Pancreas (tissue), 10 donors: ENCODE measurements around the gene DNAJB6. TPM values are rescaled to one million over a fixed set of nuclear protein-coding genes. Genes with fewer than 3 reads are reported as not detected.
"Not testable (repeated sequence)": the region's sequence is repeated elsewhere in the genome, so short reads cannot be mapped to it uniquely, and the experiment has no call there.

Source experiments
- ATAC-seq, 4 donors: fragments of 200-7000 bp; cut with Tn5 transposase; one replicate each; pipeline versions ENCODE4 v1.8.0 to v1.9.1; 2020; ENCODE audit warnings: mild to moderate bottlenecking in 4 of 4, moderate library complexity in 4 of 4
- DNase-seq, 6 donors: peaks; one replicate each; pipeline ENCODE4 v3.0.0-alpha.2; 2020
- FAIRE-seq: peaks from 2 replicates; lab custom pipeline; 2012; peaks lifted over from hg19 to GRCh38; lab: Jason Lieb, UNC
- H3K27ac ChIP-seq, 4 donors: fragments of 200-600 bp; sonication (generic); 1 replicate in 3 of 4; 2 replicates in 1 of 4; pipeline versions ENCODE4 v1.5.0 to v1.8.0; 2020
- H3K27me3 ChIP-seq, 4 donors: fragments of 200-600 bp; one replicate each; pipeline ENCODE4 v1.8.0; 2021
- H3K36me3 ChIP-seq, 3 donors: fragments of 200-600 bp; sonication (generic) in 1 of 3; one replicate each; pipeline versions ENCODE4 v1.5.0 to v1.8.0; 2020 to 2021
- H3K4me1 ChIP-seq, 3 donors: fragments of 200-600 bp; one replicate each; pipeline ENCODE4 v1.8.0; 2021
- H3K4me3 ChIP-seq, 4 donors: fragments of 200-600 bp; sonication (generic) in 2 of 4; one replicate each; pipeline versions ENCODE4 v1.5.0 to v1.8.0; 2020 to 2021
- H3K9me3 ChIP-seq, 4 donors: fragments of 200-600 bp; one replicate each; pipeline ENCODE4 v1.8.0; 2021
- WGBS, 2 donors: extraction: QIAGEN DNeasy Blood & Tissue Kit; methylation state at CpG; one replicate each; pipeline ENCODE4 v1.1.7; 2013; 5-methylcytosine and 5-hydroxymethylcytosine counted together
- intact Hi-C, 3 donors: fragments of 100-400 bp; cut with DNase I; formaldehyde crosslinking; loops; one replicate each; pipeline versions ENCODE4 v1.11.1 to v1.14.2; 2022
- polyA plus RNA-seq, 2 donors: library from polyadenylated mRNA; stranded (reverse); fragments of 200-250 nt; gene quantifications; one replicate each; pipeline ENCODE4 v1.2.3, GENCODE V29; 2013
- total RNA-seq, 6 donors: library from RNA; stranded (reverse); fragmentation: NEBNext Ultra II Directional in 4 of 6; extraction: Animal tissue kit (Norgen Biotek cat#: 25700) in 4 of 6; gene quantifications; one replicate each; pipeline versions ENCODE4 v1.2.1 to v1.2.4, GENCODE V29; 2021 to 2023
- TF ChIP-seq, protein P1 (sequence below), 4 donors: fragments of 200-600 bp; sonication (generic) in 3 of 4; IDR thresholded peaks; one replicate each; pipeline versions ENCODE4 v1.5.0 to v1.8.0; 2021; ENCODE audit warnings: antibody characterized with exemption in 4 of 4
- donor health status: healthy with polysubstance abuse.
- donor health status: DM: no; HTN: no; CAD: no; lungs with moderate emphysema.
- donor health status: DM: no; HTN: no; CAD: no.
- donor health status: control.
- donor health status: control.
- donor health status: Bipolar disorder and iron deficiency.
- donor health status: DM: yes; HTN: yes; CAD: no.
- donor health status: DM: no; HTN: no; CAD: no.
- donor health status: DM: no; HTN: no; CAD: no.
- donor health status: DM: yes; HTN: yes; CAD: no.

The DNAJB6 gene
- total and polyA plus RNA-seq, 8 donors: 23.0 to 49.4 (median 32.6) TPM

DNA sequence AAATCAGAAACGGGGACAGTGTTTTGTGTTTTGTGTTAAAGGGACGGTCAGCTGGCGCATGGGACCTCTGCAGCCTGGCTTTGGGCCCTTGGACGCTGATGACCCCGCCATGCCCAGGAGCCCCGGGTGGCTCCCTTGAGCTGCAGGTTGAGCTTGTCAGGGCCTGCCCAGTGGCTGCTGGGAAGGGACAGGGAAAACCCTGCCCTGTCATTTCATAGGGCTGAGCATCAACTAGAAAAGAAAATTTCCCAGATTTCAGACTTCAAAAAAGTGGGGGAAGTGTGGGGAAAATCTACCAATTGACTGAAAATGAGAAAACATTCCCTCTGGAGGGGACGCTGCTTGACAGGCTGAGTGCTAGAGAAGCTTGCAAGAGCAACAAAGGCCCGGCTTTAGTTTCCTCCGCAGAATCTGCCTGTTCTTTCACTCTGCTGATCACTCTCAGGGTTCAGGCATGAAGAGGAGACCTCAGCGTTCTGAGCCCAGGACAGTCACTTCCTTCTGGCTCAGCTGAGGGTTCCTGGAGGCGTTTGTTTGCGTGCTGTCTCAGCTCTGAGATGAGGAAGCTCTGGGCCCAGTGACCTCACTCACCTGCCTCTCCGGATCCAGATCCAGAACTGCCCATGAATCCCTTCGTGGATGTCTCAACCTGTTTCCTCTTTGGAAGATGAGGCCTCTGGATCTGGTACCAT is 18.6 kb upstream of the DNAJB6 start:
- Histone ChIP-seq H3K27me3 (no peaks in the 10 kb centered on the region), H3K36me3 (no peaks in the 10 kb centered on the region), H3K4me1 (no peaks in the 10 kb centered on the region), H3K4me3 (no peak overlapping the region), H3K27ac (peak overlapping the region in 1 of 4 donors; percentile 31), H3K9me3 (no peaks in the 10 kb centered on the region)
- TF ChIP-seq, protein P1, sequence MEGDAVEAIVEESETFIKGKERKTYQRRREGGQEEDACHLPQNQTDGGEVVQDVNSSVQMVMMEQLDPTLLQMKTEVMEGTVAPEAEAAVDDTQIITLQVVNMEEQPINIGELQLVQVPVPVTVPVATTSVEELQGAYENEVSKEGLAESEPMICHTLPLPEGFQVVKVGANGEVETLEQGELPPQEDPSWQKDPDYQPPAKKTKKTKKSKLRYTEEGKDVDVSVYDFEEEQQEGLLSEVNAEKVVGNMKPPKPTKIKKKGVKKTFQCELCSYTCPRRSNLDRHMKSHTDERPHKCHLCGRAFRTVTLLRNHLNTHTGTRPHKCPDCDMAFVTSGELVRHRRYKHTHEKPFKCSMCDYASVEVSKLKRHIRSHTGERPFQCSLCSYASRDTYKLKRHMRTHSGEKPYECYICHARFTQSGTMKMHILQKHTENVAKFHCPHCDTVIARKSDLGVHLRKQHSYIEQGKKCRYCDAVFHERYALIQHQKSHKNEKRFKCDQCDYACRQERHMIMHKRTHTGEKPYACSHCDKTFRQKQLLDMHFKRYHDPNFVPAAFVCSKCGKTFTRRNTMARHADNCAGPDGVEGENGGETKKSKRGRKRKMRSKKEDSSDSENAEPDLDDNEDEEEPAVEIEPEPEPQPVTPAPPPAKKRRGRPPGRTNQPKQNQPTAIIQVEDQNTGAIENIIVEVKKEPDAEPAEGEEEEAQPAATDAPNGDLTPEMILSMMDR (IDR thresholded peaks at IDR 0.05): no peak
- FAIRE-seq (no peak), DNase-seq (no peak), ATAC-seq (peak in 2 of 4 donors; percentile 84 to 87)
- 73 to 74% methylated on average over 14 of the region's 14 CpGs for WGBS, 2 donors
- intact Hi-C loops: no loop called here

DNA sequence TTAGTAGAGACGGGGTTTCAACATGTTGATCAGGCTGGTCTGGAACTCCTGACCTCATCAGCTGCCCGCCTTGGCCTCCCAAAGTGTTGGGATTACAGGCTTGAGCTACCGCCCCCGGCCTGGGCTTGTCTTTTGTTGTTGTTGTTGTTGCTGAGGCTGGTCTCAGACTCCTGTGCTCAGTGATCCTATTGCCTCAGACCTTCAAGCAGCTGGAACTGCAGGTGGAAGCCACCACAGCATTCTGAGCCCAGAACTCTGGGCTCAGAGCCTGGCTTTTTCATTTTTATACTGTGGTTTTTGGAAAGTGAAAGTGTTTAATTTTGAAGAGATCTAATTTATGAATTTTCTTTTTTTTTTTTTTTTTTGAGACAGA is 16.2 kb upstream of the DNAJB6 start:
- intact Hi-C loops: no loop called here
- no peak for DNase-seq
- no peaks in the 10 kb centered on the region for H3K9me3 ChIP-seq
- no peak overlapping the region for H3K27ac ChIP-seq
- no peak overlapping the region for H3K4me3 ChIP-seq
- TF ChIP-seq, protein P1 (IDR thresholded peaks at IDR 0.05): no peak
- ATAC-seq: no peak
- 90% methylated on average over 4 of the region's 4 CpGs for WGBS, 2 donors
- no peak for FAIRE-seq
- H3K4me1 ChIP-seq: no peaks in the 10 kb centered on the region
- H3K36me3 ChIP-seq: no peaks in the 10 kb centered on the region
- no peaks in the 10 kb centered on the region for H3K27me3 ChIP-seq

DNA sequence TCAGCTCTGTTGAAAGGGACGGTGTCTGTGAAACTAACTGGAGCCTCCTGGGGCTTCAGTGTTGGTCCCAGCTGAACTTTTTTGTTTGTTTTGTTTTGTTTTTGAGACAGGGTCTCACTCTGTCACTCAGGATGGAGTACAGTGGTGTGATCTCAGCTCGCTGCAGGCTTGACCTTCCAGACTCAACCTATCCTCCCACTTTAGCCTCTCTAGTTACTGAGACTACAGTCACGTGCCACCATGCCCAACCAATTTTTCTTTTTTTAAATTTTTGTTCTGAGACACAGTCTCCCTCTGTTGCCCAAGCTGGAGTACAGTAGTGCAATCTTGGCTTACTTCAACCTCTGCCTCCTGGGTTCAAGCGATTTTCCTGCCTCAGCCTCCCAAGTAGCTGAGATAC is 13.4 kb upstream of the DNAJB6 start:
- no peak for FAIRE-seq

DNA sequence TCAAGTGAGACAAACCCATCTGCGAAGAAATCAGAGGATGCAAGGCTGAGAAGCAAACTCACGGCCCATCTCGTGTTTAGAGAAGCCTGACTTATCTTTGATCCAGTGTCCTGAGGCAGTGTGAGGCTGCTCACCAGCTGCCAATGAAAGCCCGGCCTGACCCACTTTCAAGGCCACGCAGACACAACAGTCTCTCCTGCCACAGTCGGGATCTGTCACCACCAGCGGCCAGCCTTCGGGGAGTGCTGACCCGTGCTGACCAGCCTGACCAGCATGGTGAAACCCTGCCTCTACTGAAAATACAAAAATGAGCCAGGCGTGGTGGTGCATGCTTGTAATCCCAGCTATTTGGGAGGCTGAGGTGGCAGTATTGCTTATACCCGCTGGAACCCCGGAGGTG is 7.4 kb upstream of the DNAJB6 start:
- intact Hi-C loops: no loop called here
- H3K4me1 ChIP-seq: no peaks in the 10 kb centered on the region
- no peaks in the 10 kb centered on the region for H3K9me3 ChIP-seq
- WGBS, 2 donors: 33 to 43% methylated on average over 12 of the region's 12 CpGs
- DNase-seq (no peak), ATAC-seq (no peak), FAIRE-seq (no peak)
- H3K4me3 ChIP-seq: no peak overlapping the region
- no peaks in the 10 kb centered on the region for H3K27me3 ChIP-seq
- no peak overlapping the region for H3K27ac ChIP-seq
- TF ChIP-seq, protein P1 (IDR thresholded peaks at IDR 0.05): no peak
- no peaks in the 10 kb centered on the region for H3K36me3 ChIP-seq

More for the DNA sequence above, 13.4 kb upstream of the DNAJB6 start:
- no peak overlapping the region for H3K4me3 ChIP-seq
- no peak for DNase-seq
- H3K27ac ChIP-seq: no peak overlapping the region
- H3K27me3 ChIP-seq: no peaks in the 10 kb centered on the region
- no peak for ATAC-seq
- TF ChIP-seq, protein P1 (IDR thresholded peaks at IDR 0.05): no peak
- intact Hi-C loops: no loop called here
- H3K9me3 ChIP-seq: no peaks in the 10 kb centered on the region
- WGBS, 2 donors: 87 to 88% methylated on average over 4 of the region's 4 CpGs
- H3K4me1 ChIP-seq: no peaks in the 10 kb centered on the region
- H3K36me3 ChIP-seq: no peaks in the 10 kb centered on the region

DNA sequence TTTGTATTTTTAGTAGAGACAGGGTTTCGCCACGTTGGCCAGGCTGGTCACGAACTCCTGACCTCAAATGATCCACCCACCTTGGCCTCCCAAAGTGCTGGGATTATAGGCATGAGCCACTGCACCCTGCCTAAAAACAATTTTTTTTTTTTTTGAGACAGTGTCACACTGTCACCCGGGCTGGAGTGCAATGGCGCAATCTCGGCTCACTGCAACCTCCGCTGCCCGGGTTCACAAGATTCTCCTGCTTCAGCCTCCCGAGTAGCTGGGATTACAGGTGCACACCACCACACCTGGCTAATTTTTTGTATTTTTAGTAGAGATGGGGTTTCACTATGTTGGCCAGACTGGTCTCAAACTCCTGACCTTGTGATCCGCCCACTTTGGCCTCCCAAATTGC is 6.2 kb upstream of the DNAJB6 start:
- H3K27ac ChIP-seq, H3K27me3 ChIP-seq, FAIRE-seq, intact Hi-C loops, H3K36me3 ChIP-seq, DNase-seq, H3K4me1 ChIP-seq, ATAC-seq, H3K9me3 ChIP-seq, H3K4me3 ChIP-seq: not testable (repeated sequence)
- WGBS, 2 donors: 70 to 79% methylated on average over 10 of the region's 10 CpGs

DNA sequence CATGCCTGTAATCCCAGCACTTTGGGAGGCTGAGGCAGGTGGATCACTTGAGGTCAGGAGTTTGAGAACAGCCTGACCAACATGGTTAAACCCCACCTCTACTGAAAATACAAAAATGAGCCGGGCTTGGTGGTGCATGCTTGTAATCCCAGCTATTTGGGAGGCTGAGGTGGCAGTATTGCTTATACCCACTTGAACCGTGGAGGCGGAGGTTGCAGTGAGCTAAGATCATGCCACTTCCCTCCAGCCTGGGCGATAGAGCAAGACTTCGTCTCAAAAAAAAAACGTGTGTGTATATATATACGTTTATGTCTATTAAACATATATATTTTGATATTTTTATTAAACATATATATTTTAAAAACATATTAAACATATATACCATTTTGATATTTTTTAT is 5.8 kb upstream of the DNAJB6 start:
- H3K36me3 ChIP-seq, H3K27me3 ChIP-seq, intact Hi-C loops, ATAC-seq, H3K27ac ChIP-seq, FAIRE-seq, DNase-seq, H3K9me3 ChIP-seq, H3K4me1 ChIP-seq, H3K4me3 ChIP-seq: not testable (repeated sequence)
- 63 to 73% methylated on average over 7 of the region's 7 CpGs for WGBS, 2 donors
